Left kidney (tissue), 2 donors: ENCODE measurements around the gene AK3. TPM values are rescaled to one million over a fixed set of nuclear protein-coding genes. Genes with fewer than 3 reads are reported as not detected.
A peak's percentile ranks its signal among the peaks of the same experiment; 100 is the strongest.

Source experiments
- DNase-seq: peaks from one replicate; pipeline ENCODE4 v3.0.0-alpha.2; 2013
- polyA plus RNA-seq: library from polyadenylated mRNA; unstranded; fragments of 120-200 nt; gene quantifications from one replicate; pipeline ENCODE4 v1.2.1, GENCODE V29; 2013; ENCODE audit not compliant: insufficient read length

The AK3 gene
- polyA plus RNA-seq, 1 donor = 116 TPM

DNA sequence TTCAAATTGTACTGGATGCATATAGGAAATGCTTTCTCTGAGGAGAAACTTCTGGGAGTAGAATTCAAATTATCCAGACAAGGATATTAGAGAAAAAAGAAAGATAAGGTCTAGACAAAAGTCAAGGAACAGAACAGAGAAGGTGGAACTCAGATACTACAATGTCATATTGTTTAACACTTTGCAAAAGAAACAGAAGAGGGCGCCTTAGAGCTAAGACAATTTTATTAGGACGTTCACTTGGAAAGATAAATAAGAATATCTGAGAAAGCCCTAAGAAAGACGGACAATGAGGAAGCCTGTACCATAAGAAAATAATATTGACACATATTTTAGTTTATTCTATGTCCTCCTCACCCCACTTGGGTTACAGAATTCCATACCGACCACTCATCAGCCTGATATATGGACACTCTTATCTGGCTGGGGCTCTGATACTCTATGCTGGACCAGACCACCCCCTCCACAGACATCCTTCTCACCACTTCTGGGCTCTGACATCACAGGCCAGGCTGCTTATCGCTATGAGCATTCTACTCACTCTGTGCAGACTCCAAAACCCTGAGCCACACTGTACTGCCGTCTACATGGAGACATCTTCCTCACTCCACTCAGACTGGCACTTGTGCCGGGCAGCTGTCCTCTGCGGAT is 9.1 kb upstream of the AK3 start:
- peak; percentile 45 for DNase-seq

DNA sequence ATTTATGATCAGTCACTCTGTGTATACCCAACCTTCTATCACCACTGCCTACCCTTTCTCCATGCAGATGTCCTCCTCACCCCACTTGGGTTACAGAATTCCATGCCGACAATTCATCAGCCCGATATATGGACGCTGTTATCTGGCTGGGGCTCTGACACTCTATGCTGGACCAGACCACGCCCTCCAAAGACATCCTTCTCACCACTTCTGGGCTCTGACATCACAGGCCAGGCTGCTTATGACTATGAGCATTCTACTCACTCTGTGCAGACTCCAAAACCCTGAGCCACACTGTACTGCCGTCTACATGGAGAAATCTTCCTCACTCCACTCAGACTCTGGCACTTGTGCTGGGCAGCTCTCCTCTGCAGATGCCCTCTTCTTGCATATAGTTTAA is 7.6 kb upstream of the AK3 start:
- no peak for DNase-seq

DNA sequence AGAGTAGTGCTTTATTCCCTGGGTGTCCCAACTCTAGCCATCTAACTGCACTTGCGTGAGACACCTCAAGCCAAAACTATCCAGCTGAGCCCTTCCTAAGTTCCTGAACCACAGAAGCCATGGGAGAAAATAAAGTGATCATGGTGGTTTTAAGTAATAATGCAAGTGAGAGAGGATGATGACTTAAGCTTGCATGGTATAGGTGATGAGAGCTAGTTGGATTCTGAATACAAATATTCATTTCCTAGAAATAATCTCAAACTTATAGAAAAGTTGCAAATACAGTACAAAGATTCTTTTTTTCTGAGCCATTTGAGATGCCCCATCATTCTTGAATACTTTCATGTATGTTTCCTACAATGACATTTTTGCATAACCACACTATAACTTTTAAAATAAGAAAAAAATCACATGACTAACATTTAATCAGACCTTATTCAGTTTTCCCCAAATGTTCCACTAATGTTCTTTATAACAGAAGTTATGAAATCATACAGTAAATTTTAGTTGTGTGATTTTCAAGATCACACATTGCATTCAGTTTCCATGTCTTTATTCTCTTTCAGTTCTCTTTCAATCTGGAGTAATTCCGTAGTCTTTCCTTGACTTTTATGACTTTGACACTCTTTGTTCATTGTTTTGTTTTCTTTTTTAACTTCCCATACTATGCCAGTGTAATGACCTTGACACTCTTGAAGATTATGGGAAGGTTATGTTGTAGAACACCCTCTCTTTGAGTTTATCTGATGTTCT is 5.5 kb upstream of the AK3 start:
- DNase-seq = no peak

DNA sequence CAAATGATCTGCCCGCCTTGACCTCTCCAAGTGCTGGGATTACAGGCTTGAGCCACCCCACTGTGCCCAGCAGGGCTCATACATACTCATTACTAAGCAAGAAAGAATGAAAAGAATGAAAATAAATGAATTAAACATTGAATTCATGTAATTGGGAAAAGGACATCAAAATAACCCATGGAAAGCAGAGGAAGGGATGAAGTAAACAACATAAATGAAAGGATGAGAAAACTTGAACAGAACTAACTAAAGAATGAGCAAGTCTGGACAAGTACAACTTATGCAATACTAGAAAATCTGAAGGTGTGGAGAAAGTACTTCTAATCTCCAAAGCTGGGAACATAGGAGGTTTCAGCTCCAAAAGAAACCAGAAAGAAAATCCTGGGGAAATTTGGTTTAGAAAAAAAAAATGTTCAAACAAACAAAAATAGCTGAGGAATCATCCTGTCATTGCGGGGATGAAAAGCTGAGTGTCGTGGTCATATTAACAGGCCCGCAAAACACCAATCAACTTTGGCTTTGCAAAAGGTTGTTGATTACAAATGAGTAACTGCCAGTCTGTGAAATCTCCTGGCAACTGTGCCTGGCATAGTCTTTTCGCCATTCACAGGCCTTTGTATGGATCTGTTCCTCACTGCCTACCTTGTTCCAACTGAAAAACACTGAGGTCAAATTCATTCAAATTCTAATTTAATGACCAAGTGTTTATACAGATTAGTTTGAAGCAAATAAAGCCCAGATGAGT is 2.3 kb upstream of the AK3 start:
- DNase-seq = no peak

DNA sequence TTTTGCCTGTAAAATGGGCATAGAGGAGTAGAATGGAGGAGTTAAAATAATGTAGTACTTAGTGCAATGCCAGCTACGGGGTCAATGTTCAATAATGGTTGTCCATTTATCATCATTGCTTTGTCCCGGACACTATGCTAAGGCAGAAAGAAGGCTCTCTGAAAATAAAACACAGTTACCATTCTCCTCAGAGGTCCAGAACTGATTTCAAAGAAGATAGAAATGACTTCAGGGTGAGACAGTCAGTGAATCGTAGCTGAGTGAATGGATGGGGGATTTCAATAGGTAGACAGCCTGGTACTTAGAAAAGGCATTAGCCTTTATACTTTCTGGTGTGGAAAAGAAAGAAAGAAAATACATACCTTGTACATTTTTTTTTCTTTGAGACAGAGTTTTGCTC is 1.2 kb upstream of the AK3 start:
- DNase-seq = no peak

DNA sequence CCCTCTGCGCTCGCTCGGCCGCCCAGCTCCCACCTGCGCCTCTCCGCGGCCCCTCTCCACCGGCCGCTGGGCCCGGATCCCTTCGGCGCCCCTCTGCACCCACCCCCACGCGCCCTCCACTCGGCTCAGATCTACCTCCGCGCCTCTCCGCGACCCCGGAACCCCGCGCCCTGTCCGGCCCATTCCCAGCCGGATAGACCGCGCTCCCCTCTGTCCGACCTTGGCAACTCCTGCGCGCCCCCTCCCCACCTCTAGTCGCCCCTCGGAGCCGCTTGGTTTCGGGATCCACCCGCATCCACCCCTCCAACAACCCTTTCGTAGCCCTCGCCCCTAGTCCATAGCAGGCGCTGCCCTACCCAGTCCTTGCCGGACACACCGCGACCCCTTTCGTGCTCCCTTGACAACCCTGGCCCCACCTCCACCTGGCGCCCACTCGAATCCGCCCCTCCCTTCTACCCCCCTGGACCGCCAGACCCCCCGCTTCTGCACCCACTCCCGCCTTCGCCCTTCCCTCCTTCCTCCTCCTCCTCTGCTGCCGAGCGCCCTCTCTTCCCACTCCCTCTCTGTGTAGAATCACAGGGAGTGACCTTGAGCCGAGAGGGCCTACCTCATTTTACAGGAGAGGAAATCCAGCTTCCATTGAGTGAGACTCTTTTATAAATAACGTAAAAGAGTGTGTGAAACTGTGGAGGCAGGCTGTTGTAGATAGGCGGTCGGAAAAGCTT is 525 bp upstream of the AK3 start:
- DNase-seq = peak; percentile 32

DNA sequence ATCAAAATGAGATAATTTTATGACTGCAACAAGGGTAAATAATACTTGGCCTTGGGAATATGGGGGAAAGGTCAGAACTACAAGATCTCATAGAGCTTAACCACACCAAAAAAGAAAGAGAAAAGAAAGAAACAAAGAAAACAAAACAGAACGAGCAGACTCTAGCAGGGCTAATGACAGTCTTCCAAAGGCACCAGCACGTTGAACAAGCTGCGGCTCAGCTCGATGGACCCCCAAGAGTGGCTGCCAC is 689 bp downstream of the AK3 start:
- DNase-seq = peak; percentile 57

DNA sequence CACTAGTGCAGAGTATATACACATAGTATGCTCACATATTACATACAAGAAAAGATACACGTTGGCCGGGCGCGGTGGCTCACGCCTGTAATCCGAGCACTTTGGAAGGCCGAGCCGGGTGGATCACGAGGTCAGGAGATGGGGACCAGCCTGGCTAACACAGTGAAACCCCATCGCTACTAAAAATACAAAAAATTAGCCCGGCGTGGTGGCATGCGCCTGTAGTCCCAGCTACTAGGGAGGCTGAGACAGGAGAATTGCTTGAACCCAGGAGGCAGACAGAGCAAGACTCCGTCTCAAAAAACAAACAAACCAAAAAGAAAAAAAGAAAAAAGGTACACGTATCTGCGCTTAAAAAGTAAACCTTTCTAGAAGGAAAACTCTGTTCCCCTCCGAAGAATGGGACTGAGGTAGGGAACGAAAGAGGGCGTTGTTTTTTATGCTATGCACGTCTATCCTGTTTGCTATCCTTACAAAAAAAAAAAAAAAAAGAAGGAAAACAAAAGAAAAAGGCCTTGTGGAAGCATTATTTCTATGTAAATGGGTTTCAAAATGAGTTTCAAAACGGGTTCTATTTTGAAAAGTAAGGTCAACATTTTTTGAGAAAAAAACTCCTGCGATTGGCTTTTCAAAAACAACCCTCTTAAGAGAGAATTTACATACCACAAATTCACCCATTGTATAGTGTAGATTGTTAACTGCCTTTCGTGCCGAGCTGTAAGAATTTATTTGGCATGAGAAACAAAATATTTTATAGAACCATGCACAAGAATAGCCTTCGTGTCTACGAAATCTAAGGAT is 1.2 kb downstream of the AK3 start:
- no peak for DNase-seq

DNA sequence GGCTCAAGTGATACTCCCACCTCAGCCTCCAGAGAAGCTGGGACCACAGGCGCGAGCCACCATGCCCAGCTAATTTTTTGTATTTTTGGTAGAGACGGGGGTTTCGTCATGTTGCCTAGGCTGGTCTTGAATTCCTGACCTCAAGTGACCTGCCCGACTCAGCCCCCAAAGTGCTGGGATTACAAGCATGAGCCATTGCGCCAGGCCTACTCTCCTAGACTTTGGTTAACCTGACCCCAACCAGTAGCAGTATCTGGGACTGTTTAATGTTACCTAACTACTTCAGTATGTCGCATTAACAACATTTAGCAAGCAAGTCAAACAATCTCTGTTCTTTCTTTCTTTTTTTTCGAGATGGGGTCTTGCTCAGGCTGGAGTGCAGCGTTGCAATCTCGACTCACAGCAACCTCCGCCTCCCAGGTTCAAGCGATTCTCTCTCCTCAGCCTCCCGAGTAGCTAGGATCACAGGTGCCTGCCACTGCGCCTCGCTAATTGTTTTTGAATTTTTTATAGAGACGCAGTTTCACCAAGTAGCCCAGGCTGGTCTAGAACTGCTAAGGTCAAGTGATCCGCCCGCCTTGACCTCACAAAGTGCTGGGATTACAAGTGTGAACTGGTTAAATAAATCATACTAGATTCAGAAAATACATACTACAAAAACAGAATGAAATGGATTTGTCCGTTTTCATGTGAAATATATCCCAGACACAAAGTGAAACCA is 2.0 kb downstream of the AK3 start:
- no peak for DNase-seq

DNA sequence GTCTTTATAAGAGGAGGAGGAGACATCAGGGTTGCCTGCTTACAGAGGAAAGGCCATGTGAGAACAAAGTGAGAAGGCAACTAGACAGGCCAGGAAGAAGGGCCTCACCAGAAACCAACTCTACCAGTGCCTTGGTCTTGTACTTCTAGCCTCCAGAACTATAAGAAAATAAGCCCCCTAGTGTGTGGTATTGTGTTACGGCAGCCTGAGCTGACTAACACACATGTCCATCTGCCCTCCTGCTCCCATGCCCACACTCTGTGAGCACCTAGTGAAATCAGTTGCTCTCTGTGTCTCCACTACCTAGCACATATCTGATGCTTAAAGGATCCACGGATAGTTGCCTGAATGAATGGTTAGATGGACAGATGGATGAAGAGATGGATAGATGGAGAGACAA is 6.9 kb downstream of the AK3 start:
- DNase-seq = no peak

DNA sequence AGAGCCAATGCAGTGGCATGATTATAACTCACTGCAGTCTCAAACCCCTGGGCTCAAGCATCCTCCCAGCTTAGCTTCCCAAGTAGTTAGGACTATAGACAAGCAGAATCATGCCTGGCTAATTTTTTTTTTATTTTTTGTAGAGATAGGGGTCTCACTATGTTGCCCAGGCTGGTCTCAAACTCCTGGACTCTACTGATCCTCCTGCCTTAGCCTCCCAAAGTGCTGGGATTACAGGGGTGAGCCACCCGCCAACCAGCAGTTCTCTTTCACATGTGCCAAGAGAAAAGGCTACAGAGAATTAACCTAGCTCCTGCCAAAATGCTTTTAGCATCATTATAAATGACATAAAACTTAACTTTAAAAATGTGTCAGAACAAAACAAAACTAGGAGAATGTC is 8.1 kb downstream of the AK3 start:
- DNase-seq = no peak

DNA sequence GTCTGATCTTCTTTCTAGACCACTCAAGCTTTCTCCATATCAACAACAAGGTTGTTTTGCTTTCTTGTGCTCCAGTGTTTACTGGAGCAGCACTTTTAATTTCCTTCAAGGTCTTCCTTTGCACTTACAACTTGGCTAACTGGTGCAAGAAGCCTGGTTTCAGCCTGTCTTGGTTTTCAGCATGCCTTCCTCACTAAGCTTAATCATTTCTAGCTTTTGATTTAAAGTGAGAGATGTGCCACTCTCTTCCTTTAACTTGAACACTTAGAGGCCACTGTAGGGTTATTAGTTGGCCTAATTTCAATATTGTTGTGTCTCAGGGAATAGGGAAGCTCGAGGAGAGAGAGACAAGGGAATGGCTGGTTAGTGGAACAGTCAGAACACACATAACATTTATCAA is 13.4 kb downstream of the AK3 start:
- no peak for DNase-seq

DNA sequence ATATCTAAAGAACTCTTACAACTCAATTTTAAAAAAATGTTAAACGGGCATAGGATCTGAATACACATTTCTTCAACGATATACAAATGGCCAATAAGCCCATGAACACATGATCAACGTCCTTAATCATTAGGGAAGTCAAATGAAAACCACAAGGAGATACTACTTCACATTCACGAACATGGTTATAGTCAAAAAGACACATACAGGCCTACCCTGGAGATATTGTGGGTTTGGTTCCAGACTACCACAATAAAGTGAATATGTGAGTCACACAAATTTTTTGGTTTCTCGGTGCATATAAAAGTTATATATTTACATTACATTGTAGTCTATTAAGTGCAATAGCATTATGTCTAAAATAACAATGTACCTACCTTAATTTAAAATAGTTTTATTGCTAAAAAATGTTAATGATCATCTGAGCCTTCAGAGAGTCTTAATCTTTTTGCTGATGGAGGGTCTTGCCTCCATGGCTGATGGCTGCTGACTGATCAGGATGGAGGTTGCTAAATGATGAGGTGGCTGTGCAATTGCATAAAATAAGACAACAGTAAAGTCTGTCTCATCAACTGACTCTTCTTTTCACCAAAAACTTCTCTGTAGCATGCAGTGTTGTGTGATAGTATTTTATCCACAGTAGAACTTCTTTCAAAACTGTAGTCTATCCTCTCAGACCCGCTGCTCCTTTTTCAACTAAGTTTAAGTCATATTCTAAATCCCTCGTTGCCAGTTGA is 15.1 kb downstream of the AK3 start:
- no peak for DNase-seq

DNA sequence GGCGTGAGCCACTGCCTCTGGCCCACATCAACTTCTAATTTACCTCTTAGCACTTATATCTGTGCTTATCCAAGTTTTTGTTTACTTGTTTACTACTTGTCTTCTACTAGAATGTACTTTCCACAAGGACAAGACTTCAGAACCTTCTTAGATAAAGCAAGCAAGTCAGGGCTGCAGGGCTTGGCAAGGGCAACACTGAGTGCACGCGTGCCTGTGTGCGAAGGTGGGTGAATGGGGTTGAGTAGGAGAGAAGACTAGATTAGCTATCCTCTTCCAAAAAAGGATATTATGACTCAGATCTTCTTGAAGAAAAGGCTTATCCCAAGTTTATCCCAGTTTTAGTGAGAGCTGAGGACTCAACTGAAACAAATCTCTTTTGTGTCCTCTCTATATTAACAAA is 19.3 kb downstream of the AK3 start:
- no peak for DNase-seq

DNA sequence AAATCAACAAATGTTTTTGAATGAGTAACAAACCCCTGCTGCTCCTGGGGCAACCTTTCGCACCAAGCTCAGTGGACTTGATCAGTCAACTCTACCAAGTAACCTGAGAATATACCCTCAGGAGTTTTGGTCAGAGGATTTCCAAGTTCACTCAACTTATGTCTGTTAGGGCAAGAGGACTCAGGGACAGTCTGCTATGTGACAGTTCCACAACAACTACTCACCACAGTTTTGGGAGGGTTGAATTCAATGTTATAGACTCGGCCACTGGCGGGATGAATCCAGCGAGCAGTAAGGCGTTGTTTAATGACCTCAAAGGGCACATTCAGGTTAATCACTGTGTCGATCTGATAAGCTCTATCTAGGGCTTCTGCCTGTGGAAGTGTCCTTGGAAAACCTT is 22.1 kb downstream of the AK3 start:
- DNase-seq = no peak

DNA sequence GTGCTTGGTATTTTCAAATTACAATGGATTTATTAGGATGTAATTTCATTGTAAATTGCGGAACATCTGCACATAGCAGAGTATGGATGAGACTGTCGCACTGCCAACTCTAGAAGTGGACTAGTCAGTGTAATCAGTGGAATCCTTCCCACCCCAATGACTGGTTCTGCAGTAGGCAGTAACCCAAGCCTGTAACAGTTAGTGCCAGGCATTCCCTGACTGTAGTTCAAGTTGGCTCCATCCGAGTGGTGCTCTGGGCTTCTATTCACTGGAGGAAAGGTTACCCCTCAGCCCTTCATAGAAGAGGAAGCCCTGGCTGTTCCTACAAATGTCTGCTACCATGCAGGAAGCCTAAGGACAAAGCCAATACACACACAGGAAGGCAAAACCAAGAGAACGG is 23.2 kb downstream of the AK3 start:
- DNase-seq = no peak

DNA sequence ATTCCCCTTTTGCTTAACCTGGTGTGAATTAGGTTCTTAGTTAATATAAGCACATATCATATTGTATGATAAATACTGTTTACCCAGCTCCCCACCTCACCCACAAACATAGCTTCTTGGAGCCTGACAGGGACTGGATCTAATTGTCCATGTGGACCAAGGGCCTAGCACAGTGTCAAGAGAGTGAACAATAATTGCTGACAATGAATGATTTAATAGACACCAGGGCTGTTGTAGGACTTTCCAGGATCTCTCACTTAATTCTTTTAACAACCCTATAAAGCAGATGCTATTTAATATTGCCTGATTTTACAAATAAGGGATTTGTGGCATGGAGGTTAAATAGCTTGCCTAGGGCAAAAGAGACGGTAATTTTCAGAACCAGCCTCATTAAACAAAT is 24.8 kb downstream of the AK3 start:
- DNase-seq = no peak

DNA sequence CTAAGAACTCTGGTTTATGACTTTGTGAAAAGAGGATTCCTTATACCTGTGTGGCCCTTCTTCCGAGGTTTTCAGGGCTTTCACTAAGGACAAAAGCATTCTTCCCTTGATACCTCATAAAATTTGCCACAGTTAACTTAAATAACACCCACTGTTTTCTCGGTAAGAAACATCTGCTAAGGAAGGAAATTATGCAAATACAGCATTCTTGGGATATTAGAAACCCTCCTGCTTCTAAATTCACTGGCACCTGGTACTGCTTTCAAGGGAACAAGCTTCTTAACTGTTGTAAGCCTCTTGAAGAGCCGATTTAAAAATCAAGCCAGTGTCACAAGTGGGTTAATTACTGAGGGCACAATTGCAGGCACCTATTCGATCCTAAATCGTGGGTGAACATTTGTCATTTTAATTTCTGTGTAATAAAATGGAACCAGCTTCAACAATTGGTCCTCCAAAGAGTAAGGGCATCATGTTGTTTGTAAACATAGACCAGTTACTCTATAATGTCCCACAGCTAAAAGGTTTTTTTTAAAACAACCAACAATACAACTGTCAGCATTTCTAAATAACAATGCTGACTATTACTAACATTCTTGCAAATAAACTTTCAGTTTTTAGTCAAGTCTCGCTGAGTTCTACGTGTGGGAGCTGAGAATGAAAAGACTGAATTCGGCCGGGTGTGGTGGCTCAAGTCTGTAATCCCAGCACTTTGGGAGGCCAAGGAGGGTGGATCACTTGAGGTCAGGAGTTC is 26.6 kb downstream of the AK3 start:
- no peak for DNase-seq

DNA sequence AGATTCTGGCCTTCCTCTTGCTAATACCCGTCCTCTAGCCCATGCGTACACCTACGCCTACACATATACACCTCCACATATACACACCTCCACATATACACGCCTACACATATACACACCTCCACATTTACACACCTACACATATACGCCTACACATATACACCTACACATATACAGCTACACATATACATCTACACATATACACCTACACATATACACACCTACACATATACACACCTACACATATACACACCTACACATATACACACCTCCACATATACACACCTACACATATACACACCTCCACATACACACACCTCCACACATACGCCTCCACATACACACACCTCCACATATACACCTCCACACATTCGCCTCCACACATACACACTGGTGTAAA is 27.2 kb downstream of the AK3 start:
- DNase-seq = no peak

DNA sequence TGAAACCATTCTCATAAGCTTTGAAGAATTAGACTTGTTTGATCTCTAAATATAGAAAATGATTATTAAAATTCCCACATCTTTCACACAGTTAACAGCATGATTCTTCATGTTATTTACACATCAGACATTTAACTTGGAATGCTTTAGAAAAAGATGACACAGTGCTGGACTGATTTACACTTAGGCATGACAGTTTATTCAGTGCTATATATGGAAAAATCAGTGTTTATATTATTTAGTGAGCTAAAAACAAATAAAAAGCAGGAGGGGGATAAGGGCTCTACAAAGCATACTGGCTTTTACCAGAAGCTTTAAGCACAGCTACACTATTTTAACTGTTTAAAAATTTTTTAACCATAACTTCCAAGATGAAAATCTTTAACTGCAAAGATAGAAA is 31.6 kb downstream of the AK3 start:
- DNase-seq = no peak
